HepG2 (cell line): ENCODE data around the gene DDI2. TPM values are rescaled to one million over a fixed set of nuclear protein-coding genes. Genes with fewer than 3 reads are reported as not detected.

Experiments
- ATAC-seq: fragments of 200-7000 bp; cut with Tn5 transposase; 3 replicates; pipeline ENCODE4 v1.9.1; 2020; ENCODE audit warnings: mild to moderate bottlenecking, moderate library complexity
- BruUV-seq: library from RNA; stranded (reverse); fragments of 400-500 nt; replicated peaks from 2 replicates; lab custom pipeline; 2021; lab: Mats Ljungman, UMichigan
- CTCF ChIA-PET: fragments of 300-600 bp; formaldehyde crosslinking; extraction: SDS; loops from one replicate; lab custom pipeline; 2021; ENCODE audit warnings: low total read pairs, inconsistent platforms, low intra/inter-chr PET ratio; lab: Yijun Ruan, JAX
- POLR2A ChIA-PET: fragments of 350-600 bp; sonication (Branson Sonifier 250); formaldehyde crosslinking; loops from one replicate; lab custom pipeline; 2020; ENCODE audit warnings: antibody characterized with exemption, inconsistent platforms; lab: Yijun Ruan, JAX
- DNase-seq: peaks from one replicate; pipeline ENCODE4 v3.0.0-alpha.2; 2015; ENCODE audit warnings: low spot score
- FAIRE-seq: peaks from 3 replicates; lab custom pipeline; 2011; peaks lifted over from hg19 to GRCh38; lab: Jason Lieb, UNC
- H2AFZ ChIP-seq: one replicate; pipeline ENCODE4 v1.6.1; 2011; ENCODE audit warnings: low read length, inconsistent platforms
- H3K27ac ChIP-seq: fragments of 300-600 bp; 3 replicates; pipeline ENCODE4 v1.8.0; 2011; ENCODE audit warnings: mixed run types, mild to moderate bottlenecking, mixed read lengths, low read length, inconsistent platforms; ENCODE audit not compliant: insufficient read depth; ENCODE audit errors: extremely low read length
- H3K27me3 ChIP-seq, 2 experiments: fragments of 200-600 bp in 1 of 2; 2 replicates in 1 of 2; 3 replicates in 1 of 2; pipeline versions ENCODE4 v1.6.0 to v1.8.0; 2011; ENCODE audit warnings: low read length in 2 of 2, mild to moderate bottlenecking in 2 of 2, moderate library complexity in 2 of 2, inconsistent platforms in 1 of 2; ENCODE audit not compliant: insufficient read depth in 2 of 2, control insufficient read depth in 1 of 2
- H3K36me3 ChIP-seq, 2 experiments: fragments of 200-600 bp in 1 of 2; replicated peaks in 1 of 2; 2 replicates in 1 of 2; 3 replicates in 1 of 2; pipeline versions ENCODE4 v1.5.1 to v1.8.0; 2011; ENCODE audit warnings: low read length in 2 of 2, inconsistent platforms in 1 of 2; ENCODE audit not compliant: insufficient read depth in 2 of 2, control insufficient read depth in 1 of 2
- H3K4me1 ChIP-seq: 2 replicates; pipeline ENCODE4 v1.5.1; 2012; ENCODE audit warnings: low read length, inconsistent platforms; ENCODE audit not compliant: insufficient read depth
- H3K4me2 ChIP-seq: 2 replicates; pipeline ENCODE4 v1.6.0; 2011; ENCODE audit warnings: low read depth, low read length, inconsistent platforms
- H3K4me3 ChIP-seq, 3 experiments: fragments of 200-600 bp in 1 of 3; sonication (generic), shearing (Covaris generic) in 1 of 3; replicated peaks in 1 of 3; 2 replicates each; pipeline ENCODE4 v1.5.1; 2011 to 2016; ENCODE audit warnings: low read length in 3 of 3, inconsistent platforms in 2 of 3, low read depth in 2 of 3, mild to moderate bottlenecking in 2 of 3, control low read depth in 1 of 3, mixed read lengths in 1 of 3; ENCODE audit not compliant: insufficient read depth in 1 of 3
- H3K79me2 ChIP-seq: one replicate; pipeline ENCODE4 v1.6.1; 2011; ENCODE audit warnings: low read length, inconsistent platforms; ENCODE audit not compliant: insufficient read depth
- H3K9ac ChIP-seq: 2 replicates; pipeline ENCODE4 v1.6.0; 2011; ENCODE audit warnings: mild to moderate bottlenecking, low read depth, low read length, inconsistent platforms; ENCODE audit not compliant: insufficient read depth
- H3K9me3 ChIP-seq: 2 replicates; pipeline ENCODE4 v1.5.1; 2012; ENCODE audit warnings: mild to moderate bottlenecking, low read length
- H4K20me1 ChIP-seq: 2 replicates; pipeline ENCODE4 v1.6.0; 2011; ENCODE audit warnings: inconsistent platforms, mild to moderate bottlenecking, low read length, moderate library complexity; ENCODE audit not compliant: insufficient read depth
- KIAA2018 ChIP-seq: sonication (generic); formaldehyde crosslinking; IDR thresholded peaks from 2 replicates; pipeline ENCODE4 v1.5.0; 2020; ENCODE audit warnings: mild to moderate bottlenecking, missing genetic modification reagents, borderline replicate concordance
- MAFF ChIP-seq: IDR thresholded peaks from 2 replicates; pipeline ENCODE4 v1.6.1; 2011; ENCODE audit warnings: low read depth, low read length, improper control_type of control experiment
- MAFK ChIP-seq, 2 experiments: IDR thresholded peaks in 1 of 2; conservative IDR thresholded peaks in 1 of 2; 2 replicates each; pipeline ENCODE4 v1.6.1; 2011; ENCODE audit warnings: improper control_type of control experiment in 2 of 2, low read length in 2 of 2
- TBP ChIP-seq: sonication (generic); formaldehyde crosslinking; IDR thresholded peaks from 2 replicates; pipeline ENCODE4 v1.5.0; 2020; ENCODE audit warnings: missing genetic modification reagents
- ZBTB21 ChIP-seq: sonication (generic); formaldehyde crosslinking; IDR thresholded peaks from 2 replicates; pipeline ENCODE4 v1.4.0; 2020; ENCODE audit warnings: missing genetic modification reagents
- ZNF275 ChIP-seq: sonication (generic); formaldehyde crosslinking; IDR thresholded peaks from 2 replicates; pipeline ENCODE4 v1.8.0; 2022; ENCODE audit warnings: missing genetic modification reagents, mild to moderate bottlenecking, inconsistent platforms, borderline replicate concordance
- ZNF446 ChIP-seq: sonication (generic); formaldehyde crosslinking; IDR thresholded peaks from 2 replicates; pipeline ENCODE4 v1.5.0; 2020; ENCODE audit warnings: mild to moderate bottlenecking, missing genetic modification reagents
- ZNF777 ChIP-seq: sonication (generic); formaldehyde crosslinking; IDR thresholded peaks from 2 replicates; pipeline ENCODE4 v1.4.0; 2020; ENCODE audit warnings: missing genetic modification reagents
- WGBS: methylation state at CpG from one replicate; pipeline ENCODE4 v1.1.6; 2017; ENCODE audit warnings: low lambda C conversion rate; 5-methylcytosine and 5-hydroxymethylcytosine counted together
- in situ Hi-C: cut with HindIII; loops from 2 replicates; pipeline ENCODE4 v1.10.0; 2017; ENCODE audit warnings: low pct_unique_long_range_greater_than_20kb; ENCODE audit not compliant: extremely low pct_ligation_motif_present
- intact Hi-C: fragments of 100-400 bp; cut with micrococcal nuclease; formaldehyde crosslinking; loops from one replicate; pipeline ENCODE4 v1.10.0; 2022; ENCODE audit not compliant: unreplicated experiment
- polyA plus RNA-seq, 8 experiments: library from polyadenylated mRNA; depleted of rRNA in 3 of 8; stranded (reverse) in 7 of 8; unstranded in 1 of 8; fragments of >200 nt; fragmentation: Illumina TruSeq in 4 of 8; extraction: Trizol in 4 of 8; gene quantifications; 2 replicates each; pipeline versions ENCODE4 v1.2.1 to v1.2.3, GENCODE V29; 2011 to 2016; ENCODE audit warnings: low read depth in 4 of 8, missing spikeins in 1 of 8, mixed read lengths in 1 of 8; ENCODE audit not compliant: insufficient read depth in 1 of 8
- total RNA-seq, 5 experiments: library from RNA; depleted of rRNA; stranded (reverse); fragments of >200 nt; fragmentation: Illumina TruSeq; extraction: Trizol; gene quantifications; 2 replicates each; pipeline ENCODE4 v1.2.3, GENCODE V29; 2016; ENCODE audit warnings: low read depth in 1 of 5

The DDI2 gene
- total and polyA plus RNA-seq, 2 of the 13 experiments (the other 11 are each of a cell fraction or from before 2014, with no cell fraction given) = 8.5 to 25.7 TPM

GRCh38 chr1:15640667-15641066 is 23.4 kb downstream of the DDI2 start (continued):
- TF ChIP-seq KIAA2018 (CRISPR knock-in tag) = no peak
- no peak for TF ChIP-seq ZNF446 (CRISPR knock-in tag)
- TF ChIP-seq TBP (CRISPR knock-in tag) = no peak
- no peak for TF ChIP-seq ZNF777 (CRISPR knock-in tag)

- Histone ChIP-seq H3K4me3 (no peak overlapping the region), H3K79me2 (peaks cover 4% of the 10 kb centered on the region), H4K20me1 (peaks cover 11% of the 10 kb centered on the region; the same call in 1 of the 2 replicates), H3K27me3 (no peaks in the 10 kb centered on the region), H3K9me3 (no peaks in the 10 kb centered on the region), H3K27ac (no peak overlapping the region), H3K4me2 (no peak overlapping the region), H2AFZ (no peak overlapping the region), H3K36me3 (peaks cover 14 to 75% of the 10 kb centered on the region in 2 experiments), H3K9ac (no peak overlapping the region), H3K4me1 (no peaks in the 10 kb centered on the region)
- FAIRE-seq (no peak), DNase-seq (no peak), ATAC-seq (no peak)
- ChIA-PET POLR2A (no interaction called here), CTCF (no interaction called here)
- in situ Hi-C loops = no loop called here
- 98% methylated on average over 1 of the region's 1 CpG for WGBS
- intact Hi-C loops = no loop called here
- TF ChIP-seq MAFF (peak; percentile 69), ZBTB21 (CRISPR knock-in tag) (no peak), ZNF275 (CRISPR knock-in tag) (no peak), MAFK (conservative IDR thresholded peaks at IDR 0.05 in 1 of 2, IDR thresholded peaks at IDR 0.05 in 1 of 2; ENCODE audit: low read length in 2 of 2) (peak; percentile 67 to 71)
- BruUV-seq = no TSS peak
Measured at GRCh38 chr1:15649937-15650336, 32.7 kb downstream of the DDI2 start.
